ENCODE data around the gene ARSB. TPM values are rescaled to one million over a fixed set of nuclear protein-coding genes. Genes with fewer than 3 reads are reported as not detected.

The ARSB gene
- total RNA-seq, 1 donor from 2014 or later, result 19.3 TPM

- no peak for TF ChIP-seq CTCF (IDR thresholded peaks at IDR 0.05; ENCODE audit: unreplicated experiment)
- H3K4me1 Mint-ChIP-seq (ENCODE audit: unreplicated experiment), result peaks cover 11% of the 10 kb centered on the region
- no peak overlapping the region for H3K27ac Mint-ChIP-seq (ENCODE audit: unreplicated experiment)
- H3K27me3 Mint-ChIP-seq (ENCODE audit: unreplicated experiment), result no peaks in the 10 kb centered on the region
- DNase-seq (ENCODE audit: low spot score), result no peak
- no peaks in the 10 kb centered on the region for H3K9me3 Mint-ChIP-seq (ENCODE audit: unreplicated experiment)
- no peaks in the 10 kb centered on the region for H3K36me3 Mint-ChIP-seq (ENCODE audit: low read depth, unreplicated experiment)
- H3K4me3 Mint-ChIP-seq (ENCODE audit: unreplicated experiment), result no peak overlapping the region
These were observed 191.0 kb downstream of the ARSB start for GRCh38 chr5:78793907-78794662.

GRCh38 chr5:78792345-78793055, 192.6 kb downstream of the ARSB start:
- TF ChIP-seq CTCF (IDR thresholded peaks at IDR 0.05; ENCODE audit: unreplicated experiment), result no peak
- peaks cover 13% of the 10 kb centered on the region for H3K4me1 Mint-ChIP-seq (ENCODE audit: unreplicated experiment)
- H3K27me3 Mint-ChIP-seq (ENCODE audit: unreplicated experiment), result no peaks in the 10 kb centered on the region

GRCh38 chr5:78791501-78792100, 193.5 kb downstream of the ARSB start:
- no peaks in the 10 kb centered on the region for H3K36me3 Mint-ChIP-seq (ENCODE audit: low read depth, unreplicated experiment)
- no peaks in the 10 kb centered on the region for H3K9me3 Mint-ChIP-seq (ENCODE audit: unreplicated experiment)
- no peak for DNase-seq (ENCODE audit: low spot score)
- H3K27ac Mint-ChIP-seq (ENCODE audit: unreplicated experiment), result no peak overlapping the region
- H3K4me3 Mint-ChIP-seq (ENCODE audit: unreplicated experiment), result no peak overlapping the region
- peaks cover 15% of the 10 kb centered on the region for H3K4me1 Mint-ChIP-seq (ENCODE audit: unreplicated experiment)
- no peak for TF ChIP-seq CTCF (IDR thresholded peaks at IDR 0.05; ENCODE audit: unreplicated experiment)
- no peaks in the 10 kb centered on the region for H3K27me3 Mint-ChIP-seq (ENCODE audit: unreplicated experiment)

More at GRCh38 chr5:78792345-78793055, 192.6 kb downstream of the ARSB start:
- no peaks in the 10 kb centered on the region for H3K36me3 Mint-ChIP-seq (ENCODE audit: low read depth, unreplicated experiment)
- H3K4me3 Mint-ChIP-seq (ENCODE audit: unreplicated experiment), result no peak overlapping the region
- H3K27ac Mint-ChIP-seq (ENCODE audit: unreplicated experiment), result no peak overlapping the region
- no peak for DNase-seq (ENCODE audit: low spot score)
- no peaks in the 10 kb centered on the region for H3K9me3 Mint-ChIP-seq (ENCODE audit: unreplicated experiment)

GRCh38 chr5:78787783-78788182, 197.3 kb downstream of the ARSB start:
- Mint-ChIP-seq H3K36me3 (ENCODE audit: low read depth, unreplicated experiment) (peaks cover 4% of the 10 kb centered on the region), H3K4me3 (ENCODE audit: unreplicated experiment) (no peak overlapping the region), H3K27ac (ENCODE audit: unreplicated experiment) (no peak overlapping the region), H3K27me3 (ENCODE audit: unreplicated experiment) (peaks cover 1% of the 10 kb centered on the region), H3K9me3 (ENCODE audit: unreplicated experiment) (no peaks in the 10 kb centered on the region), H3K4me1 (ENCODE audit: unreplicated experiment) (peaks cover 9% of the 10 kb centered on the region)
- DNase-seq (ENCODE audit: low spot score), result no peak
- TF ChIP-seq CTCF (IDR thresholded peaks at IDR 0.05; ENCODE audit: unreplicated experiment), result no peak
